Activated T-cell treated with anti-CD3 and anti-CD28 coated beads for 48 hours (primary cell): ENCODE measurements around the gene SPG7.
A peak's percentile ranks its signal among the peaks of the same experiment; 100 is the strongest.

Experiments used
- DNase-seq: peaks from one replicate; pipeline ENCODE4 v3.0.0-alpha.2; 2020; ENCODE audit warnings: low read depth

The SPG7 gene

DNA sequence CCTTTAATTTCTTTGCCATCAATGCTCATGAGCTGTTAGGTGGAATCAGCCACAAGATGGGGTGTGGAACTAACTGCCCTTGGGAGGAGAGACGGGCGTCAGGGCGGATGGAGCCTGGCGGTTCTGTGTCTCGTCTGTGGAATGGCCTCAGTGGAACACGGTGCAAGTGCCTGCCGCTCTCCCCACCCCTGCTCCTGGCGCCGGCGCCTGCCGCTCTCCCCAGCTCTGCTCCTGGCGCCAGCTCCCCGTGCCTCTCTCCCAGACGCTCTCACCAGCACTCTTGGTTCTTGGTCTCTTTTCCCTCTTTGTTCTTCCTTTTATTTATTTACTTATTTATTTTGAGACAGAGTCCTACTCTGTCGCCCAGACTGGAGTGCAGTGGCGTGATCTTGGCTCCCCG is 39.1 kb downstream of the SPG7 start:
- no peak for DNase-seq

GRCh38 chr16:89547860-89548259 is 39.7 kb downstream of the SPG7 start:
- no peak for DNase-seq

- DNase-seq: no peak
Measured at GRCh38 chr16:89548344-89549006, 40.3 kb downstream of the SPG7 start.

GRCh38 chr16:89549007-89549700 is 41.0 kb downstream of the SPG7 start:
- DNase-seq: no peak

DNA sequence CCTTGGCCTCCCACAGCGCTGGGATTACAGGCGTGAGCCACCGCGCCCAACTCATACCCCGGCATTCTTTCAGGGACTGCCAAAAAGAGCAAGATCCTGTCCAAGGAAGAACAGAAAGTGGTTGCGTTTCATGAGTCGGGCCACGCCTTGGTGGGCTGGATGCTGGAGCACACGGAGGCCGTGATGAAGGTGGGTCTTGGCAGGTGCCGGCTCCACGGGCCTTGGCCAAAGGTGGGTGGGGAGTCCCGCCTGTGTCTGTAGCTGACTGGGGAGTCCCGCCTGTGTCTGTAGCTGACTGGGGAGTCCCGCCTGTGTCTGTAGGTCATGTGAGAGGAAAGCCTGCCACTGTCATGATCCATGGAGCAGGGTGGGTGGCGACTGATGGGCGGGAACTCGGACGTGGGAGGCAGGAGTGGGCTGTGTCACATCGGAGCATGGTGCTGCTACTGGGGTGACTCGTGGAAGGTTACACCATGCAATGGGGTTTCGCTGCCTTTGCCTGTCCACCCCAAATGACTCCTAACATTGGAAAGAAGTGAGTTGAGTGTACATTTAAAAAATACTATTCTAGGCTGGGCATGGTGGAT is 42.3 kb downstream of the SPG7 start:
- DNase-seq: no peak

DNA sequence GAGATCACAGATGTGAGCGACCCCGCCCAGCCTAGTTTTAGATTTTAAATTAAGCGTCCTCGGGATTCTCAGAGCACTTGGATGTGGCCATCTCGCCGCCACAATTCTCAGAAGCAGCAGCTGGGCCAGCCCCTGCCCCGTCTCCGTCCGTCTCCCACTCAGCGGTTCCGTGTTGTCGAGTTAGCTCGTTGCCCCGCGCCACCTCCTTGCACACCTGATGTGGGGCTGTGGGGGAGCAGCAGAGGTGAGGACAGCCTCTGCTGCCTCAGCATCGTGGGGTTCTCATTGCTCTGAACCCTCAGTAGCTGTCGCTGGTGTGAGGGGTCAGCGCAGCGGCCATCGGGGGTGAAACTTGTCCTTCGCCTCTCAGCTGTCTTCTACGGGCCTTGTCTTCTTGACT is 44.1 kb downstream of the SPG7 start:
- DNase-seq: no peak

GRCh38 chr16:89552913-89553312 is 44.7 kb downstream of the SPG7 start:
- no peak for DNase-seq

GRCh38 chr16:89553733-89554132 is 45.5 kb downstream of the SPG7 start:
- no peak for DNase-seq

DNA sequence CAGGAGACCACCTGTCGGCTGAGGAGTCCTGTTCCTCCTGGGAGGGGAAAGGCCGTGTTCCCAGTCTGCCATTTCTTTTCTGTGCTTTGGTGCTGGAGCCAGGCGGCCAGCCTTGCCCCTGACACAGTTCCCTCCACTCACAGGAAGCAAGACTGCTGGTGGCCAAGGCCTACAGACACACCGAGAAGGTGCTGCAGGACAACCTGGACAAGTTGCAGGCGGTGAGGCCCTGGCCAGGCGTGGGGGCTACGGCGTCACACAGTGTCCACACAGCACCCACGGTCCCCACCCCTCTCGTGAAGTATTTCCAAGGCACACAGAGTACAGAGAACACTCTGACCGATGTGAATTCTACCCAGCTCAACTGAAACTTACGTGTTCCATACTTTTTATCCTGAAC is 46.1 kb downstream of the SPG7 start:
- no peak for DNase-seq

DNA sequence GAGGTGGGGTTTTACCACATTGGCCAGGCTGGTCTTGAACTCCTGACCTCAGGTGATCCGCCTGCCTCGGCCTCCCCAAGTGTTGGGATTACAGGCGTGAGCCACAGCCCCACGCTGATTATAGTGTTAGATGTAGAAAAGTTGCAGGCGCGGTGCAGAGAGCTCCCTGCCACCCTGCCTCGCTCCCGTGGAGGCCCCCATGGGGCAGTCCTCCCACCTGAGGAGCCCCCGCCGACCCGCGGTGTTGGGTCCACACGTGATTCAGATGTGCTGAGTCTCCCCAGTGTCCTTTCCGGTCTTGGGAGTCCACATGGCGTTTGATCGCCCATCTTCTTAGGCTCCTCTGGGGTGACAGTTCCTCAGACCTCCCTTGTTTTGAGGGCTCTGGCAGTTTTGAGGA is 47.1 kb downstream of the SPG7 start:
- DNase-seq: no peak

GRCh38 chr16:89555780-89556179 is 47.6 kb downstream of the SPG7 start:
- DNase-seq: no peak

DNA sequence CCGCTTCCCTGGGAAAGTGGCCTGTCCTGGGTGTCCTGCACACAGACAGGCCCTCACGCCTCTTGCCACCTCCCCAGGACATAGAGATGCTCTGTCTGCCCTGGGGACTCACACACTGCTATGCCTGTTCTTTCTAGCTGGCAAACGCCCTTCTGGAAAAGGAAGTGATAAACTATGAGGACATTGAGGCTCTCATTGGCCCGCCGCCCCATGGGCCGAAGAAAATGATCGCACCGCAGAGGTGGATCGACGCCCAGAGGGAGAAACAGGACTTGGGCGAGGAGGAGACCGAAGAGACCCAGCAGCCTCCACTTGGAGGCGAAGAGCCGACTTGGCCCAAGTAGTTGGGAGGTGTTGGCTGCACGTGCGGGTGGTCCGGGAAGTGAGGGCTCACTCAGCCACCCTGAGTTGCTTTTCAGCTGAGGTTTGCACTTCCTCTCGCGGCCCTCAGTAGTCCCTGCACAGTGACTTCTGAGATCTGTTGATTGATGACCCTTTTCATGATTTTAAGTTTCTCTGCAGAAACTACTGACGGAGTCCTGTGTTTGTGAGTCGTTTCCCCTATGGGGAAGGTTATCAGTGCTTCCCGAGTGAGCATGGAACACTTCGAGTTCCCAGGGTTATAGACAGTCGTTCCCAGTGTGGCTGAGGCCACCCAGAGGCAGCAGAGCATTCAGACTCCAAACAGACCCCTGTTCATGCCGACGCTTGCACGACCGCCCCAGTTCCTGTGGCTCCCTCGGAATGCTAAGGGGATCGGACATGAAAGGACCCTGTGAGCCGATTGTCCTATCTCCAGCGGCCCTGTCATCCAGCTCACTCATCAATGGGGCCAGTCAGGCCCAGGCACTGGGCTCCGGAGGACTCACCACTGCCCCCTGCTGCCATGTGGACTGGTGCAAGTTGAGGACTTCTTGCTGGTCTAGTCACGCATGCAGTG is 48.8 kb downstream of the SPG7 start:
- DNase-seq: peak; percentile 80

DNA sequence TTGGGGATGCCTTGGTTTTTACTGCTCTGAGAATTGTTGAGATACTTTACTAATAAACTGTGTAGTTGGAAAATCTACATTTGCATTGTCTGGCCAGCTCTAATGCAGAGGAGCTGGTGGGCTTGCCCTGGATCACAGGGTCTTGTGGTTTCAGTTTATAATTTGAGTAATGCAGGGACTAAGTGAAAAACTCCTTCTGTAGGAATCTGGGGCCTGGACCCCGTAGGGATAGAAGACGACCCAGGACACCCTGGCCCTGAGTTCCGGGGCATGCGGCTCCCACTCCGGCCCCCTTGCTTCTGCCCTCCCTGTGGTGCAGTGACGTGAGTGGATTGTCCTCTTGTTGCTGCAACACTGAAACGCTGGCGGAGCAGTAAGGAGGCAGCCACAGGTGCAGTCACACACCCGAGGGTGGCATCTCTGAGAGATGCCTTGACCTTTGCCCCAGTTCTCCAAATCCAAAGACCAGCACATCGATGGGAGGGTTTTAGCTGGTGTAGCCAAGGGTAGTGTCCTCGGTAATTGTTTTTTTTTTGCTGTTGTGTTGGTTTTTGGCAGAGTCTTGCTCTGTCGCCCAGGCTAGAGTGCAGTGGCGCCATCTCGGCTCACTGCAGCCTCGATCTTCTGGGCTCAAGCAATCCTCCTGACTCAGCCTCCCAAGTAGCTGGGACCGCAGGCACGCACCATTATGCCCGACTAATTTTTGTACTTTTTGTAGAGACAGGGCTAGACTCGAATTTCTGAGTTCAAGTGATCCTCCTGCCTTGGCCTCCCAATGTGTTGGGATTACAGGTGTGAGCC is 49.7 kb downstream of the SPG7 start:
- DNase-seq: no peak

GRCh38 chr16:89560378-89561141 is 52.4 kb downstream of the SPG7 start, which contains the start of gene RPL13:
Gene RPL13 (plus strand): TSS chr16:89560682. CDS start chr16:89560960, 278 bp downstream.
- peak; percentile 89 for DNase-seq

GRCh38 chr16:89561142-89561883 is 53.1 kb downstream of the SPG7 start:
- no peak for DNase-seq

DNA sequence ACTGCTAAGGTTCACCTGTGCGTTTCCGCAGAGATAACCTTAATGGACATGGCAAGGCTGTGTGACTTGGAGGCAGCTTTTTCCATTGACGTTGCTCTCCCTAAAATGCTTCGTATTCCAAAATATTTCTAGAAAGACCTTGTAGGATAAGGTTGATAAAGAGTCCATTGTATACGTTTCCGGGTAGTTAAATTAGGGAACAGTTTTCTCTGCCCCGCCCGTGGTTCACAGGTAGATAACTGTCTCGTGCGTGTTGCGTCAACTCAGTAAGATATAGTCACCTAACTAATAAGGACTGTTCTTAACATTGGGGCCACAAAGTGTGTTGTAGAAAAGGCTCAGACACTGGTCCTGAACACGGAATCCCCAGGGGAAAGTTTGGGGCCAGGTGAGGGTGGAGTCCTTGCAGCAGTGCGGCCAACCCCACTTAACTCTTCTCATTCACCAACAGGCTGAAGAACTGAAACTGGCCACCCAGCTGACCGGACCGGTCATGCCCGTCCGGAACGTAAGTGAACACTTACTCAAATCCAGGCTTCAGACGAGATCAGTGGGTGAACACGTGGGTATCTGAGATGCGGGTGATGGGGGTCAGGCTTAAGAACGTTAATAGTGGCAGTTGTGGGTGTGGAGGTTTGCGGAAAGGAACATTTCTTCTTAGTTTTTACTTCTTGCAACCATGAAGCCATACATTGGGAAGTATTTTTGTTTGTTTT is 53.8 kb downstream of the SPG7 start:
- no peak for DNase-seq

DNA sequence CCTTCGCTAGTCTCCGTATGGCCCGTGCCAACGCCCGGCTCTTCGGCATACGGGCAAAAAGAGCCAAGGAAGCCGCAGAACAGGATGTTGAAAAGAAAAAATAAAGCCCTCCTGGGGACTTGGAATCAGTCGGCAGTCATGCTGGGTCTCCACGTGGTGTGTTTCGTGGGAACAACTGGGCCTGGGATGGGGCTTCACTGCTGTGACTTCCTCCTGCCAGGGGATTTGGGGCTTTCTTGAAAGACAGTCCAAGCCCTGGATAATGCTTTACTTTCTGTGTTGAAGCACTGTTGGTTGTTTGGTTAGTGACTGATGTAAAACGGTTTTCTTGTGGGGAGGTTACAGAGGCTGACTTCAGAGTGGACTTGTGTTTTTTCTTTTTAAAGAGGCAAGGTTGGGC is 54.7 kb downstream of the SPG7 start:
- no peak for DNase-seq

GRCh38 chr16:89563639-89564392 is 55.6 kb downstream of the SPG7 start:
- no peak for DNase-seq
